ENCODE results near the gene APBB2.
A peak's percentile ranks its signal among the peaks of the same experiment; 100 is the strongest.

APBB2 gene

GRCh38 chr4:40800064-40800463 is 414.3 kb downstream of the APBB2 start:
- WGBS = 89% methylated on average over 3 of the region's 3 CpGs
- no peak overlapping the region for H2BK5ac ChIP-seq (ENCODE audit: low read depth, low read length, poor library complexity, severe bottlenecking)
- no peak overlapping the region for H2BK12ac ChIP-seq (ENCODE audit: low read length in 2 of 2)
- H2AK5ac ChIP-seq (ENCODE audit: low read length, severe bottlenecking) = no peak overlapping the region
- no peak overlapping the region for H3K14ac ChIP-seq (ENCODE audit: low read length in 2 of 2)
- no peaks in the 10 kb centered on the region for H3K79me1 ChIP-seq (replicated peaks; ENCODE audit: low read length, poor library complexity, severe bottlenecking)
- no peaks in the 10 kb centered on the region for H3K27me3 ChIP-seq (ENCODE audit: control insufficient read depth in 1 of 2, insufficient read depth in 1 of 2, low read length in 2 of 2)
- H3K18ac ChIP-seq (ENCODE audit: low read depth in 1 of 2, low read length in 2 of 2) = no peak overlapping the region
- H2BK15ac ChIP-seq (ENCODE audit: low read depth, poor library complexity, severe bottlenecking) = no peak overlapping the region
- H3K36me3 ChIP-seq (ENCODE audit: control insufficient read depth in 1 of 2, insufficient read depth in 2 of 2, low read depth in 1 of 2, low read length in 2 of 2) = no peaks in the 10 kb centered on the region
- H2BK120ac ChIP-seq (ENCODE audit: low read depth, low read length) = no peak overlapping the region
- no peak overlapping the region for H3K9ac ChIP-seq (ENCODE audit: low read length)
- no peak overlapping the region for H3K23ac ChIP-seq (ENCODE audit: low read length in 2 of 2)
- no peak overlapping the region for H3K4me2 ChIP-seq (ENCODE audit: low read length, poor library complexity, severe bottlenecking)
- H3K4me1 ChIP-seq (ENCODE audit: control insufficient read depth, insufficient read depth, low read depth, low read length) = no peaks in the 10 kb centered on the region
- no peak overlapping the region for H3K4me3 ChIP-seq (ENCODE audit: insufficient read depth in 1 of 2, low read depth in 1 of 2, low read length in 2 of 2)
- H3K27ac ChIP-seq (ENCODE audit: low read length, poor library complexity, severe bottlenecking) = no peak overlapping the region
- H4K8ac ChIP-seq (ENCODE audit: low read length) = no peak overlapping the region
- no peaks in the 10 kb centered on the region for H3K9me3 ChIP-seq (ENCODE audit: control insufficient read depth, low read length)
- no peak overlapping the region for H3K4ac ChIP-seq (ENCODE audit: low read depth in 1 of 2, low read length in 2 of 2)
- no peak overlapping the region for H2AFZ ChIP-seq (ENCODE audit: low read depth, low read length)
- H4K91ac ChIP-seq (ENCODE audit: low read length) = no peak overlapping the region
- no peak for DNase-seq

- 100% methylated on average over 2 of the region's 3 CpGs for WGBS
Observed at GRCh38 chr4:40789771-40790170, 424.6 kb downstream of the APBB2 start.

GRCh38 chr4:40789031-40789430 is 425.3 kb downstream of the APBB2 start:
- no peak overlapping the region for H3K4me3 ChIP-seq (ENCODE audit: insufficient read depth in 1 of 2, low read depth in 1 of 2, low read length in 2 of 2)
- H2BK120ac ChIP-seq (ENCODE audit: low read depth, low read length) = no peak overlapping the region
- H3K4me2 ChIP-seq (ENCODE audit: low read length, poor library complexity, severe bottlenecking) = no peak overlapping the region
- peaks cover 0 to 11% of the 10 kb centered on the region in 2 experiments for H3K27me3 ChIP-seq (ENCODE audit: control insufficient read depth in 1 of 2, insufficient read depth in 1 of 2, low read length in 2 of 2)
- no peak overlapping the region for H4K91ac ChIP-seq (ENCODE audit: low read length)
- no peak for DNase-seq
- H3K4ac ChIP-seq (ENCODE audit: low read depth in 1 of 2, low read length in 2 of 2) = no peak overlapping the region
- H3K18ac ChIP-seq (ENCODE audit: low read depth in 1 of 2, low read length in 2 of 2) = no peak overlapping the region
- no peaks in the 10 kb centered on the region for H3K4me1 ChIP-seq (ENCODE audit: control insufficient read depth, insufficient read depth, low read depth, low read length)
- no peak overlapping the region for H3K9ac ChIP-seq (ENCODE audit: low read length)
- no peak overlapping the region for H4K8ac ChIP-seq (ENCODE audit: low read length)
- H3K23ac ChIP-seq (ENCODE audit: low read length in 2 of 2) = no peak overlapping the region
- H2AK5ac ChIP-seq (ENCODE audit: low read length, severe bottlenecking) = no peak overlapping the region
- H3K27ac ChIP-seq (ENCODE audit: low read length, poor library complexity, severe bottlenecking) = no peak overlapping the region
- H2BK12ac ChIP-seq (ENCODE audit: low read length in 2 of 2) = no peak overlapping the region
- H2BK5ac ChIP-seq (ENCODE audit: low read depth, low read length, poor library complexity, severe bottlenecking) = no peak overlapping the region
- H3K79me1 ChIP-seq (replicated peaks; ENCODE audit: low read length, poor library complexity, severe bottlenecking) = no peaks in the 10 kb centered on the region
- no peaks in the 10 kb centered on the region for H3K9me3 ChIP-seq (ENCODE audit: control insufficient read depth, low read length)
- no CpG with 5 or more reads among the region's 1 CpG for WGBS
- H2BK15ac ChIP-seq (ENCODE audit: low read depth, poor library complexity, severe bottlenecking) = no peak overlapping the region
- H3K36me3 ChIP-seq (ENCODE audit: control insufficient read depth in 1 of 2, insufficient read depth in 2 of 2, low read depth in 1 of 2, low read length in 2 of 2) = no peaks in the 10 kb centered on the region
- no peak overlapping the region for H3K14ac ChIP-seq (ENCODE audit: low read length in 2 of 2)
- H2AFZ ChIP-seq (ENCODE audit: low read depth, low read length) = no peak overlapping the region

More at GRCh38 chr4:40789771-40790170, 424.6 kb downstream of the APBB2 start:
- Histone ChIP-seq H2BK12ac (ENCODE audit: low read length in 2 of 2) (no peak overlapping the region), H3K79me1 (replicated peaks; ENCODE audit: low read length, poor library complexity, severe bottlenecking) (no peaks in the 10 kb centered on the region), H2BK5ac (ENCODE audit: low read depth, low read length, poor library complexity, severe bottlenecking) (no peak overlapping the region), H3K27ac (ENCODE audit: low read length, poor library complexity, severe bottlenecking) (no peak overlapping the region), H2AFZ (ENCODE audit: low read depth, low read length) (no peak overlapping the region), H3K9ac (ENCODE audit: low read length) (no peak overlapping the region), H3K18ac (ENCODE audit: low read depth in 1 of 2, low read length in 2 of 2) (no peak overlapping the region), H4K8ac (ENCODE audit: low read length) (no peak overlapping the region), H3K4me2 (ENCODE audit: low read length, poor library complexity, severe bottlenecking) (no peak overlapping the region), H3K4me3 (ENCODE audit: insufficient read depth in 1 of 2, low read depth in 1 of 2, low read length in 2 of 2) (no peak overlapping the region), H3K9me3 (ENCODE audit: control insufficient read depth, low read length) (no peaks in the 10 kb centered on the region), H3K23ac (ENCODE audit: low read length in 2 of 2) (no peak overlapping the region), H3K27me3 (ENCODE audit: control insufficient read depth in 1 of 2, insufficient read depth in 1 of 2, low read length in 2 of 2) (peaks cover 0 to 11% of the 10 kb centered on the region in 2 experiments), H4K91ac (ENCODE audit: low read length) (no peak overlapping the region), H3K4ac (ENCODE audit: low read depth in 1 of 2, low read length in 2 of 2) (no peak overlapping the region), H2BK120ac (ENCODE audit: low read depth, low read length) (no peak overlapping the region), H2BK15ac (ENCODE audit: low read depth, poor library complexity, severe bottlenecking) (no peak overlapping the region), H3K14ac (ENCODE audit: low read length in 2 of 2) (no peak overlapping the region), H3K36me3 (ENCODE audit: control insufficient read depth in 1 of 2, insufficient read depth in 2 of 2, low read depth in 1 of 2, low read length in 2 of 2) (no peaks in the 10 kb centered on the region), H3K4me1 (ENCODE audit: control insufficient read depth, insufficient read depth, low read depth, low read length) (no peaks in the 10 kb centered on the region), H2AK5ac (ENCODE audit: low read length, severe bottlenecking) (no peak overlapping the region)
- DNase-seq = no peak

GRCh38 chr4:40788331-40788730 is 426.0 kb downstream of the APBB2 start:
- no peak overlapping the region for H4K8ac ChIP-seq (ENCODE audit: low read length)
- H3K27me3 ChIP-seq (ENCODE audit: control insufficient read depth in 1 of 2, insufficient read depth in 1 of 2, low read length in 2 of 2) = peaks cover 0 to 11% of the 10 kb centered on the region in 2 experiments
- no peaks in the 10 kb centered on the region for H3K36me3 ChIP-seq (ENCODE audit: control insufficient read depth in 1 of 2, insufficient read depth in 2 of 2, low read depth in 1 of 2, low read length in 2 of 2)
- H2AK5ac ChIP-seq (ENCODE audit: low read length, severe bottlenecking) = no peak overlapping the region
- no peaks in the 10 kb centered on the region for H3K9me3 ChIP-seq (ENCODE audit: control insufficient read depth, low read length)
- H4K91ac ChIP-seq (ENCODE audit: low read length) = no peak overlapping the region
- H3K18ac ChIP-seq (ENCODE audit: low read depth in 1 of 2, low read length in 2 of 2) = no peak overlapping the region
- H2BK120ac ChIP-seq (ENCODE audit: low read depth, low read length) = no peak overlapping the region
- DNase-seq = no peak
- no peak overlapping the region for H3K9ac ChIP-seq (ENCODE audit: low read length)
- H3K23ac ChIP-seq (ENCODE audit: low read length in 2 of 2) = no peak overlapping the region
- no peak overlapping the region for H2BK12ac ChIP-seq (ENCODE audit: low read length in 2 of 2)
- peak overlapping the region in 1 of 2 experiments; percentile 55 for H3K14ac ChIP-seq (ENCODE audit: low read length in 2 of 2)
- H2BK15ac ChIP-seq (ENCODE audit: low read depth, poor library complexity, severe bottlenecking) = no peak overlapping the region
- H3K4me1 ChIP-seq (ENCODE audit: control insufficient read depth, insufficient read depth, low read depth, low read length) = no peaks in the 10 kb centered on the region
- no peak overlapping the region for H3K27ac ChIP-seq (ENCODE audit: low read length, poor library complexity, severe bottlenecking)
- no peaks in the 10 kb centered on the region for H3K79me1 ChIP-seq (replicated peaks; ENCODE audit: low read length, poor library complexity, severe bottlenecking)
- no peak overlapping the region for H2BK5ac ChIP-seq (ENCODE audit: low read depth, low read length, poor library complexity, severe bottlenecking)
- H2AFZ ChIP-seq (ENCODE audit: low read depth, low read length) = no peak overlapping the region
- H3K4me2 ChIP-seq (ENCODE audit: low read length, poor library complexity, severe bottlenecking) = no peak overlapping the region
- H3K4ac ChIP-seq (ENCODE audit: low read depth in 1 of 2, low read length in 2 of 2) = no peak overlapping the region
- 81% methylated on average over 2 of the region's 2 CpGs for WGBS
- no peak overlapping the region for H3K4me3 ChIP-seq (ENCODE audit: insufficient read depth in 1 of 2, low read depth in 1 of 2, low read length in 2 of 2)

Data from mesenchymal stem cell (in vitro differentiated cells and primary cell).